Measurements from ENCODE around the gene SLC17A6. TPM values are rescaled to one million over a fixed set of nuclear protein-coding genes. Genes with fewer than 3 reads are reported as not detected.

SLC17A6 gene
- total and polyA plus RNA-seq, 4 donors: not detected

DNA sequence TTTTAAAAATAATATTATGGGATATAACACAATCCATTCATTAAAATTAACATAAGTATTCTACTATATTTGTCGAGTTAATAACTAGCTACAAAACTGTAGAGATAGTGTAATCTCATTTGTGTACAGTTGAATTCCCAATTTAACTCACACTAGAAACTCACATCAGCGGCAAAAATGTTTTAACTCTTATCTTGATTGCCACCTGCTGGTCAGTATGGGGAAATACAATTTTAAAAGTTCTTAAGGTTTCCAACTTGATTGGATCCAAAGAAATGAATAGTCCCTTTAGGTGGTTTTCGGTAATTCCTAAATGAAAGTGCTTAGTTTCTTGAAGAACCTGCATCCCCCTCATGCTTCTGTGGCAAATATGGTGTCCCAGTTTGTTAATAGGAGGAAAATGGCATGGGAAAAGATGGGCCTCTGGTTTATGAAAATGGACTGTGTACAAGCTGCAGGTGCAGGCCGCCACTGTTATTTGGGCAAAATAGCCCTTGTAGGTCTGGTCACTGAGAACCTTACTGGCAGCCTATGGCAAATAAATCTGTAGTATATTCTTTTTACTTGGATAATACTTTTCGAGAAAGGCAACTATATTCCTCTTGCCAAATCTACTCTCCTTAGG lies 33.7 kb upstream of the SLC17A6 start:
- no peaks in the 10 kb centered on the region for H3K4me1 ChIP-seq (ENCODE audit: control insufficient read depth in 4 of 4, insufficient read depth in 4 of 4, low read length in 3 of 4)
- DNase-seq (ENCODE audit: low spot score): no peak

GRCh38 chr11:22317656-22318055 lies 20.5 kb upstream of the SLC17A6 start:
- Histone ChIP-seq H3K4me3 (ENCODE audit: low read depth in 1 of 3, low read length in 3 of 3) (no peak overlapping the region), H3K36me3 (ENCODE audit: control insufficient read depth in 4 of 4, insufficient read depth in 3 of 4, low read depth in 1 of 4, low read length in 3 of 4) (no peaks in the 10 kb centered on the region)
- no peak for DNase-seq (ENCODE audit: low spot score)

More for the DNA sequence above, 33.7 kb upstream of the SLC17A6 start:
- peaks cover 0 to 3% (median 0%) of the 10 kb centered on the region in 4 donors for H3K27me3 ChIP-seq (ENCODE audit: control insufficient read depth in 4 of 4, insufficient read depth in 4 of 4, low read length in 3 of 4)
- H3K4me3 ChIP-seq (ENCODE audit: low read depth in 1 of 3, low read length in 3 of 3): no peak overlapping the region
- TF ChIP-seq CTCF (IDR thresholded peaks at IDR 0.05; ENCODE audit: low read depth, low read length, missing input control) (peak; percentile 65), YY1 (IDR thresholded peaks at IDR 0.05) (no peak), RAD21 (IDR thresholded peaks at IDR 0.05) (peak; percentile 78 to 82), HNF4A (conservative IDR thresholded peaks at IDR 0.05) (no peak), EGR1 (IDR thresholded peaks at IDR 0.05; ENCODE audit: low read depth in 2 of 2) (no peak)
- TF ChIP-seq, protein P1, sequence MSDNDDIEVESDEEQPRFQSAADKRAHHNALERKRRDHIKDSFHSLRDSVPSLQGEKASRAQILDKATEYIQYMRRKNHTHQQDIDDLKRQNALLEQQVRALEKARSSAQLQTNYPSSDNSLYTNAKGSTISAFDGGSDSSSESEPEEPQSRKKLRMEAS (IDR thresholded peaks at IDR 0.05): no peak
- WGBS: 45% methylated on average over 5 of the region's 5 CpGs
- H3K36me3 ChIP-seq (ENCODE audit: control insufficient read depth in 4 of 4, insufficient read depth in 3 of 4, low read depth in 1 of 4, low read length in 3 of 4): no peaks in the 10 kb centered on the region
- H3K9me3 ChIP-seq (ENCODE audit: control insufficient read depth in 4 of 4, low read length in 3 of 4): no peaks in the 10 kb centered on the region
- no peak overlapping the region for H3K27ac ChIP-seq (ENCODE audit: low read depth in 1 of 2, low read length in 2 of 2)
- no peak overlapping the region for H3K9ac ChIP-seq (ENCODE audit: low read depth in 1 of 2, low read length in 2 of 2)

More at GRCh38 chr11:22317656-22318055, 20.5 kb upstream of the SLC17A6 start:
- Histone ChIP-seq H3K9me3 (ENCODE audit: control insufficient read depth in 4 of 4, low read length in 3 of 4) (no peaks in the 10 kb centered on the region), H3K27ac (ENCODE audit: low read depth in 1 of 2, low read length in 2 of 2) (no peak overlapping the region), H3K4me1 (ENCODE audit: control insufficient read depth in 4 of 4, insufficient read depth in 4 of 4, low read length in 3 of 4) (no peaks in the 10 kb centered on the region), H3K9ac (ENCODE audit: low read depth in 1 of 2, low read length in 2 of 2) (no peak overlapping the region), H3K27me3 (ENCODE audit: control insufficient read depth in 4 of 4, insufficient read depth in 4 of 4, low read length in 3 of 4) (no peaks in the 10 kb centered on the region)
- 87% methylated on average over 15 of the region's 15 CpGs for WGBS
- TF ChIP-seq GABPA (IDR thresholded peaks at IDR 0.05 in 1 of 2, conservative IDR thresholded peaks at IDR 0.05 in 1 of 2) (no peak), TAF1 (conservative IDR thresholded peaks at IDR 0.05) (no peak), RXRA (IDR thresholded peaks at IDR 0.05) (no peak), CTCF (IDR thresholded peaks at IDR 0.05; ENCODE audit: low read depth, low read length, missing input control) (no peak), FOXA1 (IDR thresholded peaks at IDR 0.05) (no peak), ZBTB33 (IDR thresholded peaks at IDR 0.05) (no peak), SP1 (IDR thresholded peaks at IDR 0.05) (no peak), YY1 (IDR thresholded peaks at IDR 0.05) (no peak), JUND (IDR thresholded peaks at IDR 0.05) (no peak), FOXA2 (IDR thresholded peaks at IDR 0.05) (no peak), RAD21 (IDR thresholded peaks at IDR 0.05) (no peak), EGR1 (IDR thresholded peaks at IDR 0.05; ENCODE audit: low read depth in 2 of 2) (no peak), NR2F2 (IDR thresholded peaks at IDR 0.05) (no peak)
- TF ChIP-seq, protein P2, sequence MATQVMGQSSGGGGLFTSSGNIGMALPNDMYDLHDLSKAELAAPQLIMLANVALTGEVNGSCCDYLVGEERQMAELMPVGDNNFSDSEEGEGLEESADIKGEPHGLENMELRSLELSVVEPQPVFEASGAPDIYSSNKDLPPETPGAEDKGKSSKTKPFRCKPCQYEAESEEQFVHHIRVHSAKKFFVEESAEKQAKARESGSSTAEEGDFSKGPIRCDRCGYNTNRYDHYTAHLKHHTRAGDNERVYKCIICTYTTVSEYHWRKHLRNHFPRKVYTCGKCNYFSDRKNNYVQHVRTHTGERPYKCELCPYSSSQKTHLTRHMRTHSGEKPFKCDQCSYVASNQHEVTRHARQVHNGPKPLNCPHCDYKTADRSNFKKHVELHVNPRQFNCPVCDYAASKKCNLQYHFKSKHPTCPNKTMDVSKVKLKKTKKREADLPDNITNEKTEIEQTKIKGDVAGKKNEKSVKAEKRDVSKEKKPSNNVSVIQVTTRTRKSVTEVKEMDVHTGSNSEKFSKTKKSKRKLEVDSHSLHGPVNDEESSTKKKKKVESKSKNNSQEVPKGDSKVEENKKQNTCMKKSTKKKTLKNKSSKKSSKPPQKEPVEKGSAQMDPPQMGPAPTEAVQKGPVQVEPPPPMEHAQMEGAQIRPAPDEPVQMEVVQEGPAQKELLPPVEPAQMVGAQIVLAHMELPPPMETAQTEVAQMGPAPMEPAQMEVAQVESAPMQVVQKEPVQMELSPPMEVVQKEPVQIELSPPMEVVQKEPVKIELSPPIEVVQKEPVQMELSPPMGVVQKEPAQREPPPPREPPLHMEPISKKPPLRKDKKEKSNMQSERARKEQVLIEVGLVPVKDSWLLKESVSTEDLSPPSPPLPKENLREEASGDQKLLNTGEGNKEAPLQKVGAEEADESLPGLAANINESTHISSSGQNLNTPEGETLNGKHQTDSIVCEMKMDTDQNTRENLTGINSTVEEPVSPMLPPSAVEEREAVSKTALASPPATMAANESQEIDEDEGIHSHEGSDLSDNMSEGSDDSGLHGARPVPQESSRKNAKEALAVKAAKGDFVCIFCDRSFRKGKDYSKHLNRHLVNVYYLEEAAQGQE (IDR thresholded peaks at IDR 0.05): no peak
- TF ChIP-seq, protein P1 (IDR thresholded peaks at IDR 0.05): no peak
- TF ChIP-seq, protein P3, sequence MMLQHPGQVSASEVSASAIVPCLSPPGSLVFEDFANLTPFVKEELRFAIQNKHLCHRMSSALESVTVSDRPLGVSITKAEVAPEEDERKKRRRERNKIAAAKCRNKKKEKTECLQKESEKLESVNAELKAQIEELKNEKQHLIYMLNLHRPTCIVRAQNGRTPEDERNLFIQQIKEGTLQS (IDR thresholded peaks at IDR 0.05): no peak

Data from liver (tissue), 9 donors.